Measurements from ENCODE around the gene ARHGEF4. TPM values are rescaled to one million over a fixed set of nuclear protein-coding genes. Genes with fewer than 3 reads are reported as not detected.

Gene ARHGEF4
- total RNA-seq, 2 donors from 2014 or later: 2.8 to 6.5 TPM

- TF ChIP-seq, protein P1, sequence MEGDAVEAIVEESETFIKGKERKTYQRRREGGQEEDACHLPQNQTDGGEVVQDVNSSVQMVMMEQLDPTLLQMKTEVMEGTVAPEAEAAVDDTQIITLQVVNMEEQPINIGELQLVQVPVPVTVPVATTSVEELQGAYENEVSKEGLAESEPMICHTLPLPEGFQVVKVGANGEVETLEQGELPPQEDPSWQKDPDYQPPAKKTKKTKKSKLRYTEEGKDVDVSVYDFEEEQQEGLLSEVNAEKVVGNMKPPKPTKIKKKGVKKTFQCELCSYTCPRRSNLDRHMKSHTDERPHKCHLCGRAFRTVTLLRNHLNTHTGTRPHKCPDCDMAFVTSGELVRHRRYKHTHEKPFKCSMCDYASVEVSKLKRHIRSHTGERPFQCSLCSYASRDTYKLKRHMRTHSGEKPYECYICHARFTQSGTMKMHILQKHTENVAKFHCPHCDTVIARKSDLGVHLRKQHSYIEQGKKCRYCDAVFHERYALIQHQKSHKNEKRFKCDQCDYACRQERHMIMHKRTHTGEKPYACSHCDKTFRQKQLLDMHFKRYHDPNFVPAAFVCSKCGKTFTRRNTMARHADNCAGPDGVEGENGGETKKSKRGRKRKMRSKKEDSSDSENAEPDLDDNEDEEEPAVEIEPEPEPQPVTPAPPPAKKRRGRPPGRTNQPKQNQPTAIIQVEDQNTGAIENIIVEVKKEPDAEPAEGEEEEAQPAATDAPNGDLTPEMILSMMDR (IDR thresholded peaks at IDR 0.05): no peak
- DNase-seq (ENCODE audit: low spot score): no peak
- H3K4me3 ChIP-seq: no peak overlapping the region
- ATAC-seq (ENCODE audit: insufficient number of reproducible peaks, low FRiP score, low read depth): no peak
- no peaks in the 10 kb centered on the region for H3K27me3 ChIP-seq (replicated peaks; ENCODE audit: insufficient read depth)
- no peaks in the 10 kb centered on the region for H3K9me3 ChIP-seq
- H3K27ac ChIP-seq: no peak overlapping the region
- no peaks in the 10 kb centered on the region for H3K4me1 ChIP-seq (ENCODE audit: control insufficient read depth in 1 of 2, low read depth in 2 of 2)
- no peaks in the 10 kb centered on the region for H3K36me3 ChIP-seq
These were observed 46.3 kb downstream of the ARHGEF4 start for GRCh38 chr2:130882991-130883390.

- no peak for DNase-seq (ENCODE audit: low spot score)
- no peaks in the 10 kb centered on the region for H3K4me1 ChIP-seq (ENCODE audit: control insufficient read depth in 1 of 2, low read depth in 2 of 2)
- no peaks in the 10 kb centered on the region for H3K36me3 ChIP-seq
- no peak overlapping the region for H3K27ac ChIP-seq
- no peaks in the 10 kb centered on the region for H3K27me3 ChIP-seq (replicated peaks; ENCODE audit: insufficient read depth)
- H3K9me3 ChIP-seq: no peaks in the 10 kb centered on the region
- no peak for ATAC-seq (ENCODE audit: insufficient number of reproducible peaks, low FRiP score, low read depth)
- H3K4me3 ChIP-seq: no peak overlapping the region
- TF ChIP-seq, protein P1 (IDR thresholded peaks at IDR 0.05): no peak
These were observed 46.8 kb downstream of the ARHGEF4 start for GRCh38 chr2:130883496-130883895.

DNA sequence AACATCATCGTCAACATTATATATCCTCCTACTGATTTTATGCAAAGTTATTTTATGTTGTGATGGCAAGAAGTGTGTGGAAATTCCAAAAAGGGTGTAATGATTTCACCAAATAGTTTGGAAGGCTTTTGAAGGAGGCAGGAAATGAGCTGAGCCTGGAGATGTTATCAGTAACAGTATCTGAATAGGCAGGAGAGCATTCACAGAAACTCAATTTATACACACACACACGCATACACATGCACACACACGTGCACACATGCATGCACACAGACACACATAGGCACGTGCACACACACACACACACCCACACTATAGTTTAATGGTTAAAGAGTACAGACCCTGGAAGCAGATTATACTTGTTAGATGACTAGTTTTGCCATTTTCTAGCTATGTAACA lies 47.3 kb downstream of the ARHGEF4 start:
- Histone ChIP-seq H3K4me3 (no peak overlapping the region), H3K27ac (no peak overlapping the region), H3K36me3 (no peaks in the 10 kb centered on the region), H3K9me3 (no peaks in the 10 kb centered on the region), H3K4me1 (ENCODE audit: control insufficient read depth in 1 of 2, low read depth in 2 of 2) (no peaks in the 10 kb centered on the region), H3K27me3 (replicated peaks; ENCODE audit: insufficient read depth) (no peaks in the 10 kb centered on the region)
- ATAC-seq (ENCODE audit: insufficient number of reproducible peaks, low FRiP score, low read depth) (no peak), DNase-seq (ENCODE audit: low spot score) (no peak)
- TF ChIP-seq, protein P1 (IDR thresholded peaks at IDR 0.05): no peak

GRCh38 chr2:130884503-130884902 lies 47.8 kb downstream of the ARHGEF4 start:
- DNase-seq (ENCODE audit: low spot score): no peak
- H3K27ac ChIP-seq: no peak overlapping the region
- TF ChIP-seq, protein P1 (IDR thresholded peaks at IDR 0.05): no peak
- ATAC-seq (ENCODE audit: insufficient number of reproducible peaks, low FRiP score, low read depth): no peak
- H3K36me3 ChIP-seq: no peaks in the 10 kb centered on the region
- H3K4me1 ChIP-seq (ENCODE audit: control insufficient read depth in 1 of 2, low read depth in 2 of 2): no peaks in the 10 kb centered on the region
- no peaks in the 10 kb centered on the region for H3K27me3 ChIP-seq (replicated peaks; ENCODE audit: insufficient read depth)
- no peaks in the 10 kb centered on the region for H3K9me3 ChIP-seq
- H3K4me3 ChIP-seq: no peak overlapping the region

DNA sequence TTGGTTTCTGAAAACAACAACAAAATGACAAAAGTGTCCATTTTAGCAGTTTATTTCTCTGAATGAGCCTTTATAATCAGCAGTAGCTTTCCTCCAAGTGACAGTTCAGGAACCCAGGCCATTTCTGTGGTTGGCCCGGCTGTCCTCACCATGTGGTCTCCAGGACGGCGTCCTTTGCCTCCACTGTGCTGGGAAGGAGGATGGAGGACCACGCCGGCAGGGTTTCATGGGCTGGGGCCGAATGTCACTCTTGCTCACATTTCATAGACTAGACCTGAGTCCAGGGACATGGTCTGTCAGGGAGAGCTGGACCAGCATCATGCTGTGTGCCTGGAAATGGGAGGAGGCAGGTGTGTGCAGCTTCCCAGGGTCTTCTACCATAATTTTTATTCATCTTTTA lies 50.9 kb downstream of the ARHGEF4 start:
- Histone ChIP-seq H3K4me1 (ENCODE audit: control insufficient read depth in 1 of 2, low read depth in 2 of 2) (no peaks in the 10 kb centered on the region), H3K4me3 (no peak overlapping the region), H3K27ac (no peak overlapping the region), H3K27me3 (replicated peaks; ENCODE audit: insufficient read depth) (no peaks in the 10 kb centered on the region), H3K36me3 (no peaks in the 10 kb centered on the region), H3K9me3 (no peaks in the 10 kb centered on the region)
- DNase-seq (ENCODE audit: low spot score) (no peak), ATAC-seq (ENCODE audit: insufficient number of reproducible peaks, low FRiP score, low read depth) (no peak)
- TF ChIP-seq, protein P1 (IDR thresholded peaks at IDR 0.05): no peak

Data from thoracic aorta (tissue), 2 donors.